ENCODE measurements around the gene PDE8A. TPM values are rescaled to one million over a fixed set of nuclear protein-coding genes. Genes with fewer than 3 reads are reported as not detected.

Gene PDE8A
- polyA plus RNA-seq, 3 donors from 2014 or later = 0.87 to 3.4 (median 2.4) TPM

DNA sequence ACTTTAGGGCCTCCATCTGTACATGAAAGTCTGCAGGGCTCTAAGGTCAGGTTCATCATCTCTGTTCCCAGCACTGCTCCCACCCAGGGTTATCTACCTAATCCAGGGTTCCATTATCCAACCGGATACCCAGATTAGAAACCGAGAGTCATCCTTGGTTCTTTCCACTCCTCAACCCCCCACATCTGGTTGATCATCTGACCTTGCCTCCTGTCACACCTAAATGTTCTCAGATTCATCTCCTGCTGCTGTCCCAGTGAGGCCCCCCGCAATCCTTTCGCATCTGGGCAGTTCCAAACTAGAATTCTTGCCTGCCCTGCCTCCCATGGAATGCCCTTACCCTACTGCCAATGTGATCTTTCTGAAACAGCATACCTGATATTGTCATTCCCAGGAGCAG is 136.5 kb downstream of the PDE8A start:
- no peaks in the 10 kb centered on the region for H3K4me1 Mint-ChIP-seq
- peaks cover 0 to 1% (median 0%) of the 10 kb centered on the region in 6 donors for H3K9me3 Mint-ChIP-seq
- DNase-seq = no peak
- H3K27me3 Mint-ChIP-seq (ENCODE audit: low read depth in 3 of 3) = no peaks in the 10 kb centered on the region
- H3K36me3 Mint-ChIP-seq = peaks cover 19 to 52% (median 52%) of the 10 kb centered on the region in 3 donors
- no peak overlapping the region for H3K4me3 Mint-ChIP-seq
- no peak overlapping the region for H3K27ac Mint-ChIP-seq

DNA sequence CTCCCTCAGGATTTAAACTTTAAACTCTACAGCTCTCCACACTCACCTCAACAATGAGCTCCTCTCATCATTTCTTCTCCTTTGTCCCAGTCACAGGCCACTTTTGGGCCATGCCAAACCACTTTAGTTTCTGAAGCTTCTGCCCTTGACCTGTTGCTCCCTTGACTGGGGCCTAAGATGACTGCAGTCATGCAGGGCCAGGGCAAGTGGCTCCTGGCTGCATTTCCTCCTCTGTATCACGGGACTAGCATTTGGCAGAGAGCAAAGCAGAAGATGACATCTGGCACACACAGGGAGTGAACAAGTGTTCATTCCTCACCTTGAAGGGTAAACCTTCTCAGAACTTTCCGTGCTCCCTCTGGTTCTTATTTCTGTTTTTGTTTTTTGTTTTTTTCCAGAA is 136.9 kb downstream of the PDE8A start:
- Mint-ChIP-seq H3K27me3 (ENCODE audit: low read depth in 3 of 3) (no peaks in the 10 kb centered on the region), H3K27ac (no peak overlapping the region), H3K36me3 (peaks cover 23 to 55% (median 54%) of the 10 kb centered on the region in 3 donors), H3K4me1 (no peaks in the 10 kb centered on the region), H3K4me3 (no peak overlapping the region), H3K9me3 (peaks cover 0 to 1% (median 0%) of the 10 kb centered on the region in 6 donors)
- no peak for DNase-seq

DNA sequence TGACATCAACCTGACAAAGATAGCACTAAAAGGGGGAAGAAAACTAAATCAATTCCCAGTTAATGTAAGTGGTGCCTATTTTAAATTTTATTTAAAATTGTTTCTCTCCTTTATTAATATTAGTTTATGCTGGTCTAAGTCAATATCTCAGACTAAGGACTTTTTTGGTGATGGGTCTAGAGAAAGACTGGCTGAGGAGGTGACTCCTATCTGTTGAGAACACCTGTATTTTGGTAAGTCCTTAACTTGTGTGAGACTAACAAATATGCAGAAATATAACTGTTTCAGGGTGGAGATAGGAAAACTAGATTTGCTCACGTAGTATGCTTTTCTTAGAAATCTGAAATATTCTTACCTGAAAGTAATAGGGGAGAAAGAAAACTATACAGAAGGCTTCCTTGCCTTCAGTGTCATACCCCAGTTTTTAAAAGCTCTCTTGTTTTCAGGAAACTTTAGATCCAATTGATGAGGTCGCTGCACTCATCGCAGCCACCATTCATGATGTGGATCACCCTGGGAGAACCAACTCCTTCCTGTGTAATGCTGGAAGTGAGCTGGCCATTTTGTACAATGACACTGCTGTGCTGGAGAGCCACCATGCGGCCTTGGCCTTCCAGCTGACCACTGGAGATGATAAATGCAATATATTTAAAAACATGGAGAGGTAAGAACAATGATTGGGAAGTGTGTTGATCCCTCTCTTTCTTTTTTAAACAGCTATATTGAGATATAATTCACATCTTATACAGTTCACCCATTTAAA is 138.9 kb downstream of the PDE8A start:
- Mint-ChIP-seq H3K4me1 (no peaks in the 10 kb centered on the region), H3K9me3 (no peaks in the 10 kb centered on the region), H3K27me3 (ENCODE audit: low read depth in 3 of 3) (no peaks in the 10 kb centered on the region), H3K4me3 (no peak overlapping the region), H3K36me3 (peaks cover 28 to 62% (median 54%) of the 10 kb centered on the region in 3 donors), H3K27ac (peak overlapping the region in 1 of 6 donors; percentile 10)
- DNase-seq = no peak

DNA sequence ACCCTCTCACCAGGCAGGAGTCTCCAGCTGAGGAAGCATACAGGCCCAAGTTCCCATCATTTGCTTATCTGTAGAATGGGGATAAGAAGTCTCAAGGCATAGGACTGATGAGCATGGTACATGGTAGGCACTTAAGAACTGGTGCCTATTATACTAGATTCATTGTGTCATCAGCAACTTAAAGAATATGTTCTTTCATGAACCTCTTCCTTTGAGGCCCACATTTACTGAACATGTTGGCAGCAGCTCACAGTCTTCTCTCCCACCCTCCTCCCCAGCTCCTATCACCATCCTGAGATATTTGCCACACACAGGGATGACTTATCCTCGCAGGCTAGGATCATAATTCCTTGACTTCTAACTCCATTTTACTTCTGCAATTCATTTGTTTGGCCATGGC is 142.5 kb downstream of the PDE8A start:
- H3K27me3 Mint-ChIP-seq (ENCODE audit: low read depth in 3 of 3) = peaks cover 0 to 3% (median 0%) of the 10 kb centered on the region in 3 donors
- peaks cover 30 to 66% (median 45%) of the 10 kb centered on the region in 3 donors for H3K36me3 Mint-ChIP-seq
- no peaks in the 10 kb centered on the region for H3K4me1 Mint-ChIP-seq
- H3K27ac Mint-ChIP-seq = no peak overlapping the region
- DNase-seq = no peak
- no peaks in the 10 kb centered on the region for H3K9me3 Mint-ChIP-seq
- H3K4me3 Mint-ChIP-seq = no peak overlapping the region

DNA sequence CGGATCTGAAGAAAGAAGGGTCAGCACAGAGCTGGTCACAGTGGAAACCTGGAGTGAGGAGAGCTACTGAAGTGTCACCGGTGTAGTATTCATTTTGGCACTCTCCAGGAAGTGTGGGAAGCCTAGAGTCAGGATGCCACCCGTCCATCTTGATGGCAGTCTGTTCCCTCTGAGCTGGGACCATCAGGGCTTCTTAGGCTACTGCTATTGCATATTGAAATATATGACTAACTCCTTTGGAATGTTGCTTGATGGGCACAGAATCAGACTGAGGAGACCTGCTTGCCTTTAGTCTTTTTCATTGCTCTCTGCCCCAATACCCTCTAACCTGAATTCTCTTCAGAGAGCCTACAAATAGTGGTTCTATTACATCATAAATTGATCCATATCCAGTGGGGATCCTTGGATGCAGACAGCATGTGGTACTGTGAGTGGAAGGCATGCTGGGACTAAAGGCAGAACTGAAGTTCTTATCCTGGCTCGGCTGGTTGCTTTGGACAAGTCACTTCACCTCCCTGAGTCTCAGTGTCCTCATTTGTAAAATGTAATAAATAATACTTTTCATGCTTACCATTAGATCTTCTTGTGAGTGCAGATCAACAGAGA is 143.5 kb downstream of the PDE8A start:
- DNase-seq = no peak
- no peaks in the 10 kb centered on the region for H3K9me3 Mint-ChIP-seq
- H3K4me1 Mint-ChIP-seq = no peaks in the 10 kb centered on the region
- H3K36me3 Mint-ChIP-seq = peaks cover 30 to 71% (median 53%) of the 10 kb centered on the region in 3 donors
- no peak overlapping the region for H3K27ac Mint-ChIP-seq
- H3K4me3 Mint-ChIP-seq = no peak overlapping the region
- H3K27me3 Mint-ChIP-seq (ENCODE audit: low read depth in 3 of 3) = peaks cover 0 to 3% (median 0%) of the 10 kb centered on the region in 3 donors

DNA sequence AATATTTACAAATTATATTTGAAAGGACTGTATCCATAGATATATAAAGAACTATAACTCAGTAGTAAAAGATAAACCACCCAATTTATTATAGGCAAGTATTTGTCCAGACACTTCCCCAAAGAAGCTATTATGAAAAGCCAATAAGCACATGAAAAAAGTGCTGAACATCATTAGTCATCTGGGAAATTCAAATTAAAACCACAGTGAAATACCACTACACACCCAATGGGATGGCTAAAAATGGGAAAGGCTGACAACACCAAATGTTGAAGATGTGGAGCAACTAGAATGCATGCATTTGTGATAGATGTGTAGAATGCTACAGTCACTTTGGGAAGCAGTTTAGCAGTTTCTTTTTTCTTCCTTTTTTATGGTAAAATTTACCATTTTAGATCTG is 147.0 kb downstream of the PDE8A start:
- Mint-ChIP-seq H3K27me3 (ENCODE audit: low read depth in 3 of 3) (peaks cover 0 to 3% (median 0%) of the 10 kb centered on the region in 3 donors), H3K36me3 (peaks cover 34 to 67% (median 59%) of the 10 kb centered on the region in 3 donors), H3K27ac (no peak overlapping the region), H3K4me1 (no peaks in the 10 kb centered on the region), H3K9me3 (no peaks in the 10 kb centered on the region), H3K4me3 (no peak overlapping the region)
- no peak for DNase-seq

DNA sequence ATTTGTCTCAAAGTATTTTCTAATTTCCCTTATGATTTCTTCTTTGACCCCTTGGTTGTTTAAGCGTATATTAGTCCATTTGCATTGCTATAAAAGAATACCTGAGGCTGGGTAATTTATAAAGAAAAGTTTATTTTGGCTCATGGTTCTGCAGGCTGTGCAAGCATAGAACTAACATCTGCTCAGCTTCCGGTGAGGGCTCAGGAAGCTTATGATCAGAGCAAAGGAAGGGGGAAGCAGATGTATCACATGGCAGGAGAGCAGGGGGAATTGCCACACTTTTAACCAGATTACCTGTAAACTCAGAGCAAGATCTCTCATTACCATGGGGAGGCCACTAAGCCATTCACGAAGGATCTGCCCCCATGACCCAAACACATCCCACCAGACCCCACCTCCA is 148.2 kb downstream of the PDE8A start:
- H3K27me3 Mint-ChIP-seq (ENCODE audit: low read depth in 3 of 3) = peaks cover 0 to 3% (median 0%) of the 10 kb centered on the region in 3 donors
- H3K4me1 Mint-ChIP-seq = no peaks in the 10 kb centered on the region
- H3K27ac Mint-ChIP-seq = no peak overlapping the region
- H3K9me3 Mint-ChIP-seq = no peaks in the 10 kb centered on the region
- no peak overlapping the region for H3K4me3 Mint-ChIP-seq
- DNase-seq = no peak
- H3K36me3 Mint-ChIP-seq = peaks cover 29 to 54% (median 50%) of the 10 kb centered on the region in 3 donors

DNA sequence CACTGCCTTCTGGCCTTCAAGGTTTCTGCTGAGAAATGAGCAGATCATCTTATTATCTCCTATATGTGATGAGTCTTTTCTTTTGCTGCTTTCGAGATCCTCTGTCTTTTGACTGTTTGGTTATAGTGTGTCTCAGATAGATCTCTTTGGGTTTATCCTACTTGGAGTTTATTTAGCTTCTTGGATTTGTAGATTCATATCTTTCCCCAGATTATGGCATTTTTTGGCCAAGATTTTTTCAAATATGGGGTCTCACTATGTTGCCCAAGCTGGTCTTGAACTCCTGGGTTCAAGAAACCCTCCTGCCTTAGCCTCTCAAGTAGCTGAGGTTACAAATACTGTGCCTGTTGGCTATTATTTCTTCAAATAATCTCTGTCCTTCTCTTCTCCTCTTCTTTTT is 150.3 kb downstream of the PDE8A start:
- no peak overlapping the region for H3K4me3 Mint-ChIP-seq
- H3K36me3 Mint-ChIP-seq = peaks cover 39 to 53% (median 41%) of the 10 kb centered on the region in 3 donors
- no peaks in the 10 kb centered on the region for H3K4me1 Mint-ChIP-seq
- H3K9me3 Mint-ChIP-seq = no peaks in the 10 kb centered on the region
- no peak for DNase-seq
- H3K27me3 Mint-ChIP-seq (ENCODE audit: low read depth in 3 of 3) = peaks cover 0 to 2% (median 0%) of the 10 kb centered on the region in 3 donors
- H3K27ac Mint-ChIP-seq = no peak overlapping the region

DNA sequence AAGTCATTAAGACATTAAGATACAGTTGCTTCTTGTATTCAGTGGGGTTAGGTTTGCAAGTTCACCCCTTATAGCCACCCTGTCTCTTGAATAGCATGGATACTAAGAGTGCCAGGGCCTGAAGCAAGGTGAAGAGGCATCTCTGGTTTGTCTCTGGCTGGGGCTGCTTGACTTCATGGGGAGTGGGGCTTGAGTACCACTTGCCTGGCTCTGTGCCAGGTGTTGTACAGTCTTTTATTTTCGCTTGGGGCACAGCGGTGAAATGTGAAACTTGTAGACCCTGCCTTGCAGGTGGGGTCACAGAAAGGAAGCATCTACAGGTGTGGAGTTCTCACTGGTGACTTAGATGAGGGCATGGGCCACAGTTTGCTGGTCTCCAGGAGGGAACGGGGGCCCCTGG is 152.1 kb downstream of the PDE8A start:
- Mint-ChIP-seq H3K27me3 (ENCODE audit: low read depth in 3 of 3) (no peaks in the 10 kb centered on the region), H3K36me3 (peaks cover 34 to 42% (median 36%) of the 10 kb centered on the region in 3 donors), H3K9me3 (no peaks in the 10 kb centered on the region), H3K4me3 (no peak overlapping the region), H3K27ac (peak overlapping the region in 1 of 6 donors; percentile 82), H3K4me1 (no peaks in the 10 kb centered on the region)
- DNase-seq = no peak

DNA sequence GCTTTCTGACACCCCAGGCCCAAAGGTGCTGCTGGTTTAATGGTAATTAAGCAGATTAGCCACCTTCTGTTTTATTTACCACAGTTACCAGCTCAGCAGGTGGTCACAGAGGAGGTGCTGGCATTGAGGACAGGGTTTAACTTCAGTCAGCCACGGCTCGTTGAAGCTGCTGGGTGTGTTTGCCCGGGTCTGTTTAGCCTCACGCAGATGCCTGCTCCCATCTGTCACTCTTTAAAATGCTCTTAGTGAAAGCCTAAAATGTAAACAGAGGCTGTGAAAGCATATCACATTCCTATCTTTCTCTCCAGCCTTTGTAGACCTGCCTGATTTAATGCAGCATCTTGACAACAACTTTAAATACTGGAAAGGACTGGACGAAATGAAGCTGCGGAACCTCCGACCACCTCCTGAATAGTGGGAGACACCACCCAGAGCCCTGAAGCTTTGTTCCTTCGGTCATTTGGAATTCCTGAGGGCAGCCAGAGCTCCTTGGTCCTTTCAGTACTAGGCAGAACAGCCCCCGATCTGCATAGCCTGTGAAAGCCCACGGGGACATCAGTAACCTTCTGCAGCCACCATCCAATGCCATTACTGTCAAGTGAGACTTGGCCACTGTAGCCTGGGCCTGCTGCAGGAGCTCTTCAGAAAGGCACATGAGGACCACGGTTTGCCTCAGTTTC is 156.0 kb downstream of the PDE8A start:
- H3K4me3 Mint-ChIP-seq = no peak overlapping the region
- H3K27me3 Mint-ChIP-seq (ENCODE audit: low read depth in 3 of 3) = peaks cover 0 to 2% (median 0%) of the 10 kb centered on the region in 3 donors
- DNase-seq = no peak
- H3K4me1 Mint-ChIP-seq = no peaks in the 10 kb centered on the region
- H3K27ac Mint-ChIP-seq = no peak overlapping the region
- peaks cover 26 to 33% (median 31%) of the 10 kb centered on the region in 3 donors for H3K36me3 Mint-ChIP-seq
- H3K9me3 Mint-ChIP-seq = no peaks in the 10 kb centered on the region

DNA sequence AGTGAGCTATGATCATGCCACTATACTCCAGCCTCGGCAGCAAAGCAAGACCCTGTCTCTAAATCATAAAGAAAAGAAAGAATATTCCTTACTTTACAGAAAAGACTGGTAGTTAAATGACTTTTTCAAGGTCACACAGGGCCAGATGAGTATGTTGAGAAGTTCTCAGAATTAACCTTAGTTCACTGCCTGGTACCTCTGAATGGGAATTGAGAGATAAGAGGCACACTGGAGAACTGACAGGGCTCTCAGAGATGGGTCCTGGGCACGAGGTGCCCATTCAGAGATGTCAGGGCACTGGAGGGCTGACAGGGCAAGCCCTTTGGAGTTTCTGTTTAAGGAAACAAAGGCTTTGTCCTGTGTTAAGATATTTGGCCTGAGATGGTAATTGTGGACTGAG is 157.7 kb downstream of the PDE8A start:
- peaks cover 0 to 2% (median 0%) of the 10 kb centered on the region in 3 donors for H3K27me3 Mint-ChIP-seq (ENCODE audit: low read depth in 3 of 3)
- no peaks in the 10 kb centered on the region for H3K4me1 Mint-ChIP-seq
- no peak overlapping the region for H3K27ac Mint-ChIP-seq
- DNase-seq = no peak
- peaks cover 15 to 27% (median 25%) of the 10 kb centered on the region in 3 donors for H3K36me3 Mint-ChIP-seq
- no peaks in the 10 kb centered on the region for H3K9me3 Mint-ChIP-seq
- no peak overlapping the region for H3K4me3 Mint-ChIP-seq

DNA sequence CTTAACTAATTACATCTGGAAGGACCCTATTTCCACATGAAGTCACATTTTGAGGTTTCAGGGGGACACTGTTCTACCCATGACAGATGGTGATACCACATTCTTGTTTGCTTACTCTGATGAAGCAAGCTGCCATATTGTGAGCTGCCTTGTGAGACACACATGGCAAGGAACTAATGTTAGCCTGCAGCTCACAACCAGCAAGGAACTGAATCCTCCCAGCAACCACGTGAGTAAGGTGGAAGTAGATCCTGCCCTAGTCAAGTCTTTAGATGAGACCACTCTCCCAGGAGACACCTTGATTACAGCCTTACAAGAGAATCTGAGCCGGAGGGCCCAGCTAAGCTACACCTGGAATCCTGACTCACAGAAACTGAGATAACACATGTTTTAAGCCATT is 160.1 kb downstream of the PDE8A start:
- Mint-ChIP-seq H3K4me1 (no peaks in the 10 kb centered on the region), H3K27me3 (ENCODE audit: low read depth in 3 of 3) (peaks cover 0 to 3% (median 2%) of the 10 kb centered on the region in 3 donors), H3K27ac (no peak overlapping the region), H3K4me3 (no peak overlapping the region), H3K9me3 (no peaks in the 10 kb centered on the region), H3K36me3 (peaks cover 11 to 21% (median 11%) of the 10 kb centered on the region in 3 donors)
- no peak for DNase-seq

DNA sequence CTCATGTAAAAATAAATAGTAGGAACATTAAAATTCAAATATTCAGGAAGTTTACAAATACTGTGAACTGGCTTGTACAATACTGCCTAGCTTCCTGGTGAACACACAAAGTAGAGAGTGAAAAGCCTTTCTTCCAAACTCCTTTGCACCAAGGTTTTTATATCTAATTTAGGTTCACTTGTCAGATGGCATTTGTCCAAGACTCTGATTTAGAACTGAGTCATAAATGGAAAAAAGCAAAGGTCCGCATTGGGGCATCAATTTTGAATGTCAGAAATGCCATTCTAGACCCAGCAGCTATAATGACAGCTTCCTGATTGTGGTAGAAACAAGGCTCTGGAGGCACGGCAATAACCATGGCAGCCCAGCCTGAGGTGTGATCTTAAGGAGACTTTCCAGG is 160.7 kb downstream of the PDE8A start:
- H3K36me3 Mint-ChIP-seq = peaks cover 6 to 16% (median 11%) of the 10 kb centered on the region in 3 donors
- no peak overlapping the region for H3K27ac Mint-ChIP-seq
- peaks cover 0 to 3% (median 2%) of the 10 kb centered on the region in 3 donors for H3K27me3 Mint-ChIP-seq (ENCODE audit: low read depth in 3 of 3)
- no peak for DNase-seq
- no peak overlapping the region for H3K4me3 Mint-ChIP-seq
- no peaks in the 10 kb centered on the region for H3K9me3 Mint-ChIP-seq
- H3K4me1 Mint-ChIP-seq = no peaks in the 10 kb centered on the region

Data from immature natural killer cell (primary cell).